DOHH2 (cell line): ENCODE results near the gene KRTAP5-2.

Source experiments
- H3F3A ChIP-seq: fragments of 200-600 bp; sonication (generic), shearing (Covaris generic); 2 replicates; pipeline ENCODE4 v1.6.0; 2016; ENCODE audit warnings: antibody characterized with exemption, mild to moderate bottlenecking; ENCODE audit not compliant: control insufficient read depth, insufficient read depth
- H3K27ac ChIP-seq: fragments of 200-600 bp; sonication (generic); 2 replicates; pipeline ENCODE4 v1.5.1; 2014; ENCODE audit warnings: low read depth, mild to moderate bottlenecking, low read length, moderate library complexity
- H3K27me3 ChIP-seq: fragments of 200-600 bp; sonication (generic); 2 replicates; pipeline ENCODE4 v1.6.1; 2014; ENCODE audit warnings: mild to moderate bottlenecking, low read length, mixed read lengths; ENCODE audit not compliant: control insufficient read depth
- H3K36me3 ChIP-seq: fragments of 200-600 bp; sonication (generic); 2 replicates; pipeline ENCODE4 v1.6.1; 2014; ENCODE audit warnings: mild to moderate bottlenecking, low read length, moderate library complexity, mixed read lengths; ENCODE audit not compliant: control insufficient read depth
- H3K4me1 ChIP-seq: fragments of 200-600 bp; sonication (generic); 2 replicates; pipeline ENCODE4 v1.6.1; 2014; ENCODE audit warnings: mild to moderate bottlenecking, low read length, mixed read lengths; ENCODE audit not compliant: control insufficient read depth
- H3K4me2 ChIP-seq: fragments of 200-600 bp; sonication (generic); 2 replicates; pipeline ENCODE4 v1.6.0; 2014; ENCODE audit warnings: mild to moderate bottlenecking, low read length, moderate library complexity
- H3K4me3 ChIP-seq: fragments of 200-600 bp; sonication (generic); 2 replicates; pipeline ENCODE4 v1.5.1; 2014; ENCODE audit warnings: mild to moderate bottlenecking, low read length, mixed read lengths
- H3K79me2 ChIP-seq: fragments of 200-600 bp; sonication (generic); 2 replicates; pipeline ENCODE4 v1.6.1; 2014; ENCODE audit warnings: mild to moderate bottlenecking, low read length, mixed read lengths; ENCODE audit not compliant: control insufficient read depth
- H3K9me2 ChIP-seq: fragments of 200-600 bp; sonication (generic); replicated peaks from 2 replicates; pipeline ENCODE4 v1.6.1; 2014; ENCODE audit warnings: mild to moderate bottlenecking, low read length, mixed read lengths; ENCODE audit not compliant: control insufficient read depth
- H3K9me3 ChIP-seq: fragments of 200-600 bp; sonication (generic); 2 replicates; pipeline ENCODE4 v1.6.1; 2014; ENCODE audit warnings: antibody characterized with exemption, low read length, mixed read lengths; ENCODE audit not compliant: control insufficient read depth, insufficient read depth
- H4K20me1 ChIP-seq: fragments of 200-600 bp; sonication (generic); 2 replicates; pipeline ENCODE4 v1.6.0; 2014; ENCODE audit warnings: low read depth, mild to moderate bottlenecking, antibody characterized with exemption, low read length, moderate library complexity; ENCODE audit not compliant: control insufficient read depth, insufficient read depth
- EZH2phosphoT487 ChIP-seq: fragments of 200-600 bp; sonication (generic); IDR thresholded peaks from 2 replicates; pipeline ENCODE4 v1.6.1; 2017; ENCODE audit warnings: borderline replicate concordance, mild to moderate bottlenecking, antibody characterized with exemption, low read length, moderate library complexity, mixed read lengths
- TF ChIP-seq, protein P1 (sequence below): fragments of 200-600 bp; sonication (generic); IDR thresholded peaks from one replicate; pipeline ENCODE4 v1.5.1; 2014; ENCODE audit warnings: antibody characterized with exemption, mild to moderate bottlenecking, low read depth, low read length; ENCODE audit not compliant: poor library complexity, severe bottlenecking

The KRTAP5-2 gene

DNA sequence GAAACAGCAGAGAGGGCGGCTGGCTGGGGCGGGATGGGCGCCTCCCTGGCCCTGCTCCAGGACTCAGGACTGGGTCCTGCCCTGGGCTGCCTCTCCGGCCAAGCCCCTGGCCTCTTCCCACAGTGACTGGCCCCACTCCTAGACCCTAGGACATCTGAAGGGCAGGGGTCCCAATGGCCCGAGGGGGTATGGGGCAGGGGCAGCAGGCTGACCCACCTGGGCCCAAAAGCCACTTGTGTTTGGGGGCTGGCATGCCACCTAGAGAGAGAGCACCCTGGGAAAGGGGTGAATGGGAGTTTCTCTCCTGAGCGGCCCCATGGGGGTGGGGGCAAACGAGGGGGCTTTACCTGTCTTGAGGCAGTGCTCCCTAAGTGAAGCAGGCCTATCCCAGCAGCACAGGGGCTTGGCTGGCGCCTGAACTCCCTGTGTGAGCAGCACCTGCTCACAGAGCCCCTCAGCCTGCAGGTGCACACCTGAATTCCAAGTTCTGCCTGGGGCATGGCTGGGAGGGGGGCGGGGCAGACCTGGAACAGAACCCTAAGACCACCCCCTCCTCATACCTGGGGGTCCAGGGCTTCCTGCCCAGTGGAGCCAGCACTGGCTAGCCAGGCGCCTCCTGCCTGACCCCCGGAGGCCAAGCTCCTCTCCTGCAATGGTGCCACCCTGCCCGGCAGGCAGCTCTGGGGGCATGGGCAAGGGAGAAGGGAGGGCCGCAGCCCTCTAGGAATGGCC, 42.9 kb downstream of the KRTAP5-2 start:
- no peaks in the 10 kb centered on the region for H4K20me1 ChIP-seq
- no peaks in the 10 kb centered on the region for H3K79me2 ChIP-seq
- H3K4me1 ChIP-seq: no peaks in the 10 kb centered on the region
- H3K9me3 ChIP-seq: no peaks in the 10 kb centered on the region
- no peaks in the 10 kb centered on the region for H3K36me3 ChIP-seq
- H3K4me2 ChIP-seq: no peak overlapping the region
- H3K27me3 ChIP-seq: no peaks in the 10 kb centered on the region
- no peak overlapping the region for H3K4me3 ChIP-seq
- H3K27ac ChIP-seq: no peak overlapping the region
- no peaks in the 10 kb centered on the region for H3F3A ChIP-seq
- no peaks in the 10 kb centered on the region for H3K9me2 ChIP-seq
- TF ChIP-seq EZH2phosphoT487: no peak
- TF ChIP-seq, protein P1, sequence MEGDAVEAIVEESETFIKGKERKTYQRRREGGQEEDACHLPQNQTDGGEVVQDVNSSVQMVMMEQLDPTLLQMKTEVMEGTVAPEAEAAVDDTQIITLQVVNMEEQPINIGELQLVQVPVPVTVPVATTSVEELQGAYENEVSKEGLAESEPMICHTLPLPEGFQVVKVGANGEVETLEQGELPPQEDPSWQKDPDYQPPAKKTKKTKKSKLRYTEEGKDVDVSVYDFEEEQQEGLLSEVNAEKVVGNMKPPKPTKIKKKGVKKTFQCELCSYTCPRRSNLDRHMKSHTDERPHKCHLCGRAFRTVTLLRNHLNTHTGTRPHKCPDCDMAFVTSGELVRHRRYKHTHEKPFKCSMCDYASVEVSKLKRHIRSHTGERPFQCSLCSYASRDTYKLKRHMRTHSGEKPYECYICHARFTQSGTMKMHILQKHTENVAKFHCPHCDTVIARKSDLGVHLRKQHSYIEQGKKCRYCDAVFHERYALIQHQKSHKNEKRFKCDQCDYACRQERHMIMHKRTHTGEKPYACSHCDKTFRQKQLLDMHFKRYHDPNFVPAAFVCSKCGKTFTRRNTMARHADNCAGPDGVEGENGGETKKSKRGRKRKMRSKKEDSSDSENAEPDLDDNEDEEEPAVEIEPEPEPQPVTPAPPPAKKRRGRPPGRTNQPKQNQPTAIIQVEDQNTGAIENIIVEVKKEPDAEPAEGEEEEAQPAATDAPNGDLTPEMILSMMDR: no peak

DNA sequence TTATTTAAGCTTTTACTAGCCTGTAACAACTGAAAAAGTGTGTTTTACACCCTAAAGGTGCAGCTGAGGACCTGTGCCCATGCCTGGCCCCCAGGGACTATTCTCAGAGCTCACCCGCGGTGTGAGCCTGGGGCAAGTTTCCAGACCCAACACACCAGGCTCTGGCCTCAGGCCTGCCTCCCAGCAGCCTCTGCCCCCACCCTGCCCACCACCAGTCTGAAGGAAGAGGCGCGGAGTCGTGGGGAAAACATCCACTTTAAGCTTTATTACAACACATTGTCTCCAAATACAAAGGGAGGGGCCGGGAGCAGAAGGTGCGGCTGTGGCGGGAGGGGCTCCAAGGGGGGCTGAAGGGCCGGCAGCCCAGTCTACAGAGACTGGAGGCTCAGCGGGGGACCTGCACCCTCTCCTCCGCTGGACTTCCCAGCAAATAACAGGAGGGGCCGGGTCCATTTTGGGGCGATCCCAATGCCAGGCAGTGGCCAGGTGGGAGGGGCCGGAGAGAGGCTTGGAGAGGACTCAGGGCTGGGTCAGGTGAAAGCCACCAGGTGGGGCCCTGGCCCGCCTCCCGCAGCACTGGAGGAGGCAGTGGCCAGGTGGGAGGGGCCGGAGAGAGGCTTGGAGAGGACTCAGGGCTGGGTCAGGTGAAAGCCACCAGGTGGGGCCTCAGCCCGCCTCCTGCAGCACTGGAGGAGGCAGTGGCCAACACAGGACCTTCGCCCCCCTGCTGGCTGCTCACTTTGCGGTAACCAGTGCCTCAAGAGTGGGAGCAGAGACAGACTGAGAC, 44.1 kb downstream of the KRTAP5-2 start:
- Histone ChIP-seq H3K9me2 (no peaks in the 10 kb centered on the region), H3K4me1 (no peaks in the 10 kb centered on the region), H3F3A (no peaks in the 10 kb centered on the region), H3K27me3 (no peaks in the 10 kb centered on the region; the same call in 1 of the 2 replicates), H3K27ac (no peak overlapping the region), H3K4me3 (no peak overlapping the region), H3K4me2 (no peak overlapping the region), H3K9me3 (no peaks in the 10 kb centered on the region), H3K36me3 (no peaks in the 10 kb centered on the region), H4K20me1 (no peaks in the 10 kb centered on the region), H3K79me2 (no peaks in the 10 kb centered on the region)
- TF ChIP-seq EZH2phosphoT487: no peak
- TF ChIP-seq, protein P1: no peak

DNA sequence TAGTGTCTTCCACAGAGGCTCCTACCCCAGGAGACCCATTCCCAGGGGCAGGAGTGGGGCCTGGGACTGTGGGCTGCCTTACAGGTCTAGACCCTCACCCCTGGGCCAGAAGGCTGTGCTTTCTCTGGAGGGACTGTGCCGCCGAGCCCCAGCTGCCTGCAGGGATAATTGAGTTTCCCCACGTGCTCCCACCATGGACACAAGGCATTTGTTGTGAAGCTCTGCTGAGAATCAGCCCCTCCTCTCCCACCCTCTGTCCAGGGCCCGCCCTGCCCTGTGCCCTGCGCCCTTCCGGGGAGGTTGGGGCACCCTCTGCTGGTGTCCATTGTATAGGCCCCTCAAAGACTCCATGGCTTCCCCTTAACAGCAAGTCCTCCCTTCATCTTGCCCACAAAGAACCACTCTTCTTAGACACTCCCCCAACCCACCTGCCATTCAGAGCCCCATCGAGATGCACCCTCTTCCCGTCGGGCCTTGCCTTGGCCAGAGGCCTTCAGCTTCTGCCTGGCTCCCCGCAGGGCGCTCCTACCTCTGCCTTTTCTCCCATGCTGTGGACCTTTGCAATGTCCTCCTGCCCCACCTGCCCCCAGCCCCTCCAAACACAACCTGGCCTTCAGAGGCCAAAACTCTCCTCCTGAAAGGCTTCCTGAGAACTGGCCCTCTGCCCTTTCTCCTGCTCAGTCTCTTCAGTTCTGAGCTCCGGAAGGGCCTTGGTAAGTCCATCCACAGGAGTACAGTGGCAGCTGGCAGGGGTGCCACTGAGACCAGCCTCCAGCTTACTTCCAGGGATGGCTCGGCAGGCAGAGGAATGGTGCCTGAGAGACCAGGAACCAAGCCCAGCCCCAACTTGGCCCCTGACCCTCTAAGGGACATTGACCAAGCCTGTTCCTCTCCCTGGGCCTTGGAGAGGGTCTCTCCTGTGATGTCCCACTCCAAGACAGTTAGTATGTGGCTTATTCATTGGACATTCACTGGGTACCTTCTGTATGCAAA, 48.5 kb downstream of the KRTAP5-2 start:
- Histone ChIP-seq H3K4me2 (no peak overlapping the region), H3K4me3 (no peak overlapping the region), H4K20me1 (no peaks in the 10 kb centered on the region), H3F3A (no peaks in the 10 kb centered on the region), H3K9me3 (no peaks in the 10 kb centered on the region), H3K27ac (no peak overlapping the region), H3K4me1 (peaks cover 6% of the 10 kb centered on the region; the same call in 1 of the 2 replicates), H3K9me2 (no peaks in the 10 kb centered on the region), H3K79me2 (no peaks in the 10 kb centered on the region), H3K27me3 (peaks cover 24% of the 10 kb centered on the region), H3K36me3 (no peaks in the 10 kb centered on the region)
- TF ChIP-seq EZH2phosphoT487: no peak
- TF ChIP-seq, protein P1: peak; percentile 28
